Tibial artery (tissue), 4 donors: ENCODE results near the gene RAB44.

Experiments used
- DNase-seq, 2 donors: peaks; one replicate each; pipeline ENCODE4 v3.0.0-alpha.2; 2019
- H3K27ac ChIP-seq, 2 donors: fragments of 200-600 bp; sonication (generic) in 1 of 2; 1 replicate in 1 of 2; 2 replicates in 1 of 2; pipeline ENCODE4 v1.5.1; 2018 to 2019; ENCODE audit warnings: mild to moderate bottlenecking in 1 of 2
- H3K27me3 ChIP-seq, 2 donors: fragments of 200-600 bp; sonication (generic) in 1 of 2; one replicate each; pipeline versions ENCODE4 v1.5.1 to v1.6.0; 2016 to 2019
- H3K36me3 ChIP-seq, 3 donors: fragments of 200-600 bp; sonication (generic) in 2 of 3; one replicate each; pipeline ENCODE4 v1.5.1; 2016 to 2019; ENCODE audit warnings: mild to moderate bottlenecking in 2 of 3
- H3K4me1 ChIP-seq, 4 donors: fragments of 200-600 bp; sonication (generic) in 2 of 4; 1 replicate in 3 of 4; 2 replicates in 1 of 4; pipeline ENCODE4 v1.5.1; 2016 to 2019
- H3K4me3 ChIP-seq, 2 donors: fragments of 200-600 bp; sonication (generic) in 1 of 2; 1 replicate in 1 of 2; 2 replicates in 1 of 2; pipeline ENCODE4 v1.5.1; 2018 to 2019; ENCODE audit warnings: mild to moderate bottlenecking in 2 of 2
- H3K9me3 ChIP-seq, 3 donors: fragments of 200-600 bp; sonication (generic) in 1 of 3; one replicate each; pipeline ENCODE4 v1.5.1; 2016 to 2019
- intact Hi-C: fragments of 100-400 bp; cut with DNase I; formaldehyde crosslinking; loops from one replicate; pipeline ENCODE4 v1.15.0; 2023; ENCODE audit warnings: low total_unique reads
- TF ChIP-seq, protein P1 (sequence below), 2 experiments: fragments of 200-600 bp in 1 of 2; fragments of 450-650 bp in 1 of 2; IDR thresholded peaks; one replicate each; pipeline ENCODE4 v1.5.1; 2017 to 2019; ENCODE audit warnings: antibody characterized with exemption in 2 of 2, mild to moderate bottlenecking in 1 of 2, moderate library complexity in 1 of 2

The RAB44 gene

DNA sequence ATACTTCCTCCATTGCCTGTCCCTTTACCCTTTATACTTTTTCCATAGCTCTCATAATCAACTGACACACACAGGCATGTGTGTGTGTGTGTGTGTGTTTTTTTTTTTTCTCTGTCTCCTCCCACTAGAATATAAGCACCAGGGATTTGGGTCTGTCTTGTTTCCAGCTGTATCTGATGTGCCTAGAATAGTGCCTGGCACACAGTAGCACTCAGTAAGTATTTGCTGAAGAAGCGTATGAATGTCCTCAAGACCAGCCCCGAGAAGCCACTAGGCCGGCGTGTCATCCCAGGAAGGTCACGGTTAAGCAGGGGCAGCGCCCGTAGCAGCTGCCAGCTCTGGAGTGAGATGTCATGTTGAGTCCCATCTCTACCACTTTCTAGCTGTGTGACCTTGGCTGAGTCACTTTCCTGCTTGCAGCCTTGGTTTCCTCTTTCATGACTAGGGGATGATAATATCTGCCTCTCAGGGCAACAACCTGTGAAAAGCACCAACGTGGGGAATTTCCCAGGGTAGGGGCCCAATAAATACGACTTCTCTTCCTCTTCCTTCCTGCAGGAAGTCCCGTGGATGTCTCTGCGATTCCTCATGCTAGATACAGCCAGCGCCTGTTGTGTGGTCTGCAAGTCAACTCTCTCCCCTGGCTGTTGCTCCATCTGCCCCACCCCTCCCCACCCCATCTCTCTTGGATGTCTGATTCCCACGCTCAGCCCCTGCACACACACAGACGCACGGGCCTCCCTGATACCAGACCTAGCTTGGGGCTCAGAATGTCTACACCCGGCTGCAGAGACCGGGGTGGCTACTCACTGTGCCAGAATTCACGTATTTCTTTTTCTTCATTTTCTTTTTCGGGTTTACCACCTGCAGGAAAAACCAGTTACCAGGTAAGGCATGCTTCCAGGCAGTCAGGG, 58.1 kb downstream of the RAB44 start:
- H3K4me3 ChIP-seq = no peak overlapping the region
- H3K4me1 ChIP-seq = peaks cover 0 to 7% (median 3%) of the 10 kb centered on the region in 4 donors
- H3K9me3 ChIP-seq = no peaks in the 10 kb centered on the region
- DNase-seq = no peak
- no peaks in the 10 kb centered on the region for H3K27me3 ChIP-seq
- TF ChIP-seq, protein P1, sequence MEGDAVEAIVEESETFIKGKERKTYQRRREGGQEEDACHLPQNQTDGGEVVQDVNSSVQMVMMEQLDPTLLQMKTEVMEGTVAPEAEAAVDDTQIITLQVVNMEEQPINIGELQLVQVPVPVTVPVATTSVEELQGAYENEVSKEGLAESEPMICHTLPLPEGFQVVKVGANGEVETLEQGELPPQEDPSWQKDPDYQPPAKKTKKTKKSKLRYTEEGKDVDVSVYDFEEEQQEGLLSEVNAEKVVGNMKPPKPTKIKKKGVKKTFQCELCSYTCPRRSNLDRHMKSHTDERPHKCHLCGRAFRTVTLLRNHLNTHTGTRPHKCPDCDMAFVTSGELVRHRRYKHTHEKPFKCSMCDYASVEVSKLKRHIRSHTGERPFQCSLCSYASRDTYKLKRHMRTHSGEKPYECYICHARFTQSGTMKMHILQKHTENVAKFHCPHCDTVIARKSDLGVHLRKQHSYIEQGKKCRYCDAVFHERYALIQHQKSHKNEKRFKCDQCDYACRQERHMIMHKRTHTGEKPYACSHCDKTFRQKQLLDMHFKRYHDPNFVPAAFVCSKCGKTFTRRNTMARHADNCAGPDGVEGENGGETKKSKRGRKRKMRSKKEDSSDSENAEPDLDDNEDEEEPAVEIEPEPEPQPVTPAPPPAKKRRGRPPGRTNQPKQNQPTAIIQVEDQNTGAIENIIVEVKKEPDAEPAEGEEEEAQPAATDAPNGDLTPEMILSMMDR (IDR thresholded peaks at IDR 0.05) = no peak
- intact Hi-C loops = no loop called here
- H3K36me3 ChIP-seq = no peaks in the 10 kb centered on the region
- H3K27ac ChIP-seq = no peak overlapping the region

GRCh38 chr6:36756786-36757185, 59.2 kb downstream of the RAB44 start:
- TF ChIP-seq, protein P1 (IDR thresholded peaks at IDR 0.05) = no peak
- Histone ChIP-seq H3K36me3 (no peaks in the 10 kb centered on the region), H3K9me3 (no peaks in the 10 kb centered on the region), H3K4me1 (peaks cover 0 to 7% (median 3%) of the 10 kb centered on the region in 4 donors), H3K27me3 (no peaks in the 10 kb centered on the region), H3K27ac (no peak overlapping the region), H3K4me3 (no peak overlapping the region)
- no peak for DNase-seq
- intact Hi-C loops = no loop called here

DNA sequence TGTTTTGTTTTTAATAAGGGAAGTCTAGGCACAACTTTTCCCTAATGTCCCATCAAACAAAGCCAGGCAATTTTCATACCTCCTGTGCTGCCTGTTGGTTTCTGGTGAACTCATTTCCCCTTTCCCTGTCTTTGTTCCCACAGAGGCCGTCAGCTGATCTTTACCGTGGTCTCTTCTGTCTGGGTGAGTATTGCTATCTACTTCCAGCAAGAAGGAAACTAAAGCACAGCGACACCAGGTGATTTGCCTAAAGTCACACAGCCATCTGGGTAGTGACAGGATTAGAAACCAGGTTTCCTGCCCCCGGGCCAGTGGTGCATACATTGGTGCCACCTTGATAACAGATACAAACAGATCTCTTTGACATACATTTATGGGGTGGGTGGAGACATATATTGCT, 59.6 kb downstream of the RAB44 start:
- H3K27me3 ChIP-seq = no peaks in the 10 kb centered on the region
- no peak for DNase-seq
- H3K4me1 ChIP-seq = peaks cover 0 to 7% (median 3%) of the 10 kb centered on the region in 4 donors
- H3K4me3 ChIP-seq = no peak overlapping the region
- H3K36me3 ChIP-seq = no peaks in the 10 kb centered on the region
- H3K9me3 ChIP-seq = no peaks in the 10 kb centered on the region
- TF ChIP-seq, protein P1 (IDR thresholded peaks at IDR 0.05) = no peak
- intact Hi-C loops = no loop called here
- no peak overlapping the region for H3K27ac ChIP-seq

DNA sequence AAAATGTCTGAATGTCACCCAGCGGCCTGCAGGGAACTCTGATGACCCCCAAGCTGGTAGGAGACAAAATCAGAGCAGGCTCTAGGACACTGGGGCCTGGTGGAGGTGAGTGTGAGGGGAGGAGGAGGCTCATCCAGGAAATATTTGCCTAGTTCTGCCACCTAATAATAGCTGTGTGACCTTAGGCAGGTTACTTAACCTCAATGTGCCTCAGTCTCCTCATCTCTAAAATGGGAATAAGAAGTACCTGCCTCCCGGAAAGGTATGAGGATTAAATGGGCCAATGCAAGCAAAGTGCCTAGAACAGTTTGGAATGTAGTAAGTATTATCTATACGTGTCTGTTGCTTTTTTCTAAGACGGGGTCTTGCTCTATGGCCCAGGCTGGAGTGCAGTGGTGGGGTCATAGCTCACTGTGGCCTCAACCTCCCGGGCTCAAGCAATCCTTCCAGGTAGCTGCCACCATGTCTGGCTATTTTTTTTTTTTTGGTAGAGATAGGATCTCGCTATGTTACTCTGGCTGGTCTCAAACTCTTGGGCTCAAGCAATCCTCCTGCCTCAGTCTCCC, 60.4 kb downstream of the RAB44 start:
- Histone ChIP-seq H3K9me3 (no peaks in the 10 kb centered on the region), H3K4me3 (no peak overlapping the region), H3K4me1 (peaks cover 0 to 7% (median 3%) of the 10 kb centered on the region in 4 donors), H3K36me3 (no peaks in the 10 kb centered on the region), H3K27ac (no peak overlapping the region), H3K27me3 (no peaks in the 10 kb centered on the region)
- TF ChIP-seq, protein P1 (IDR thresholded peaks at IDR 0.05) = no peak
- no peak for DNase-seq
- intact Hi-C loops = loop anchor here (2.0 kb wide), 1 partner anchor 139 kb away; no protein-coding TSS in a partner anchor

DNA sequence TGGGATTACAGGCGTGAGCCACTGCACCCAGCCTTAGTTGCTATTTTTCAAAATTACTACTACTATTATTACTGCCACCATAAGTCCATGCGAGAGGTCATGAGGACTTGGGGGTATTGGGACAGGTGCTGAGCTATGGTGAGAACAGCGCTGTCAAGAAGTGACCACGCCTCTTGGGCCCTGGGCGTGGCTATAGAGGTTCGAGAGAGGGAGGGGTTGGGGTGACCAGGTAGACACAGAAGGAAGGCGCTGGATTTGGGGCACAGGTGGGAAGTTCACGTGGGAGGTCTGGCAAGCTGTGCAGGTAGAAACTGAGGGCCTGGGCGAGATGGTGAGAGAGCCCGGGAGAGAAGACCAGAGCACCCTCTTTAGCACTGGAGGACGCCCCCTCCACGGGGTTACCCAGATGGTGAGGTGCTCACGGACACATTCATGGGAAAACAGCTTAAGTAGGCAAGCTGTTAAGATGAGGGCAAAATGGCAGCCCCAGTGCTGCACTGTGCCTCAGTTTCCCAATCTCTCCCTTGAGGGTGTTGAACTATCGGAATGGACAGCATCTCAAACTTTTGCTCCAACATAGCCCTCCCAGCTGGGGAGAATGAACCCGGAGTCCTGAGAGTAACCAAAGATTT, 61.0 kb downstream of the RAB44 start:
- DNase-seq = no peak
- H3K9me3 ChIP-seq = no peaks in the 10 kb centered on the region
- intact Hi-C loops = loop anchor here (2.0 kb wide), 1 partner anchor 140 kb away; no protein-coding TSS in a partner anchor
- no peak overlapping the region for H3K4me3 ChIP-seq
- peaks cover 0 to 7% (median 3%) of the 10 kb centered on the region in 4 donors for H3K4me1 ChIP-seq
- no peak overlapping the region for H3K27ac ChIP-seq
- H3K27me3 ChIP-seq = no peaks in the 10 kb centered on the region
- H3K36me3 ChIP-seq = no peaks in the 10 kb centered on the region
- TF ChIP-seq, protein P1 (IDR thresholded peaks at IDR 0.05) = no peak
